HCT116 (cell line): Measurements from ENCODE around the gene PRM1. TPM values are rescaled to one million over a fixed set of nuclear protein-coding genes. Genes with fewer than 3 reads are reported as not detected.

ENCODE experiments used
- ATAC-seq: fragments of 200-7000 bp; cut with Tn5 transposase; 2 replicates; pipeline ENCODE4 v1.9.1; 2020; ENCODE audit warnings: mild to moderate bottlenecking, moderate library complexity
- BruUV-seq: library from RNA; stranded (reverse); fragments of 400-500 nt; replicated peaks from 2 replicates; lab custom pipeline; 2021; lab: Mats Ljungman, UMichigan
- CTCF ChIA-PET: fragments of 300-600 bp; sonication (Branson Sonifier 250); formaldehyde crosslinking; loops from one replicate; lab custom pipeline; 2021; ENCODE audit warnings: antibody characterized with exemption; lab: Charles Lee
- POLR2A ChIA-PET: fragments of 300-600, 350-600 bp; sonication (Branson Sonifier 250); formaldehyde crosslinking; loops from one replicate; lab custom pipeline; 2021; ENCODE audit warnings: antibody characterized with exemption; lab: Charles Lee
- RAD21 ChIA-PET, 2 experiments: fragments of 300-600 bp; sonication (Branson Sonifier 250); formaldehyde crosslinking; loops; one replicate each; lab custom pipeline; 2023; ENCODE audit warnings: low total read pairs in 2 of 2; ENCODE audit not compliant: uncharacterized antibody in 2 of 2, unreplicated experiment in 2 of 2, low non-redundant PET in 1 of 2; lab: Charles Lee
- DNase-seq: peaks from one replicate; pipeline ENCODE4 v3.0.0-alpha.2; 2010; ENCODE audit warnings: low read depth, low spot score
- H2AFZ ChIP-seq: fragments of 200-600 bp; shearing (Covaris generic), sonication (generic); 2 replicates; pipeline ENCODE4 v1.6.1; 2017; ENCODE audit warnings: low read depth, mixed run types, mixed read lengths, antibody characterized with exemption, low read length; ENCODE audit not compliant: poor library complexity, severe bottlenecking
- H3K27ac ChIP-seq: 2 replicates; pipeline ENCODE4 v1.5.1; 2012; ENCODE audit warnings: low read depth, low read length
- H3K27me3 ChIP-seq: fragments of 200-600 bp; sonication (generic); 2 replicates; pipeline ENCODE4 v1.6.1; 2016; ENCODE audit warnings: mixed run types, low read length, mixed read lengths; ENCODE audit not compliant: insufficient read depth
- H3K36me3 ChIP-seq, 2 experiments: fragments of 200-500 bp in 1 of 2; fragments of 200-600 bp in 1 of 2; sonication (Bioruptor generic) in 1 of 2; sonication (generic) in 1 of 2; 2 replicates each; pipeline versions ENCODE4 v1.5.1 to v1.6.1; 2014 to 2016; ENCODE audit warnings: low read length in 2 of 2, inconsistent platforms in 1 of 2, mixed read lengths in 1 of 2, mixed run types in 1 of 2; ENCODE audit not compliant: insufficient read depth in 2 of 2, control insufficient read depth in 1 of 2
- H3K4me1 ChIP-seq, 2 experiments: fragments of 200-600 bp in 1 of 2; sonication (generic) in 1 of 2; 2 replicates each; pipeline versions ENCODE4 v1.5.1 to v1.6.1; 2012 to 2017; ENCODE audit warnings: low read length in 2 of 2, inconsistent platforms in 1 of 2, mild to moderate bottlenecking in 1 of 2, mixed read lengths in 1 of 2, mixed run types in 1 of 2, moderate library complexity in 1 of 2; ENCODE audit not compliant: insufficient read depth in 2 of 2, control insufficient read depth in 1 of 2
- H3K4me2 ChIP-seq: fragments of 200-600 bp; sonication (generic); 2 replicates; pipeline ENCODE4 v1.6.1; 2017; ENCODE audit warnings: mixed run types, low read length, mixed read lengths
- H3K4me3 ChIP-seq, 2 experiments: fragments of 200-600 bp in 1 of 2; sonication (generic) in 1 of 2; replicated peaks in 1 of 2; 2 replicates each; pipeline ENCODE4 v1.5.1; 2011 to 2016; ENCODE audit warnings: low read length in 2 of 2, control low read depth in 1 of 2, low read depth in 1 of 2, mild to moderate bottlenecking in 1 of 2, mixed read lengths in 1 of 2, mixed run types in 1 of 2
- H3K79me2 ChIP-seq: fragments of 200-600 bp; sonication (generic); 2 replicates; pipeline ENCODE4 v1.6.1; 2017; ENCODE audit warnings: mild to moderate bottlenecking, mixed run types, low read length, moderate library complexity, mixed read lengths; ENCODE audit not compliant: insufficient read depth
- H3K9ac ChIP-seq: fragments of 200-600 bp; sonication (generic); 2 replicates; pipeline ENCODE4 v1.6.1; 2016; ENCODE audit warnings: low read length, mixed read lengths
- H3K9me2 ChIP-seq: fragments of 200-600 bp; sonication (generic), shearing (Covaris generic); 2 replicates; pipeline ENCODE4 v1.6.1; 2017; ENCODE audit warnings: mixed run types, mild to moderate bottlenecking, moderate library complexity; ENCODE audit not compliant: insufficient read depth
- H3K9me3 ChIP-seq, 2 experiments: fragments of 200-500 bp in 1 of 2; fragments of 200-600 bp in 1 of 2; sonication (Bioruptor generic) in 1 of 2; sonication (generic) in 1 of 2; 2 replicates each; pipeline ENCODE4 v1.6.1; 2014 to 2017; ENCODE audit warnings: low read length in 2 of 2, mixed read lengths in 2 of 2, inconsistent platforms in 1 of 2, low read depth in 1 of 2, mild to moderate bottlenecking in 1 of 2, mixed run types in 1 of 2, moderate library complexity in 1 of 2; ENCODE audit not compliant: control insufficient read depth in 1 of 2, insufficient read depth in 1 of 2
- H4K20me1 ChIP-seq: fragments of 200-600 bp; sonication (generic), shearing (Covaris generic); 2 replicates; pipeline ENCODE4 v1.6.1; 2017; ENCODE audit warnings: mixed run types, mild to moderate bottlenecking, moderate library complexity; ENCODE audit not compliant: insufficient read depth
- CBX3 ChIP-seq: IDR thresholded peaks from 2 replicates; pipeline ENCODE4 v1.6.1; 2012; ENCODE audit warnings: low read depth
- CEBPB ChIP-seq: IDR thresholded peaks from 2 replicates; pipeline ENCODE4 v1.6.1; 2012; ENCODE audit warnings: low read depth
- EGR1 ChIP-seq: IDR thresholded peaks from 2 replicates; pipeline ENCODE4 v1.6.1; 2012; ENCODE audit warnings: low read depth
- FOSL1 ChIP-seq: IDR thresholded peaks from 2 replicates; pipeline ENCODE4 v1.6.1; 2012; ENCODE audit warnings: low read depth
- JUND ChIP-seq: IDR thresholded peaks from 2 replicates; pipeline ENCODE4 v1.6.1; 2012
- POLR2A ChIP-seq: IDR thresholded peaks from 2 replicates; pipeline ENCODE4 v1.7.0; 2011; ENCODE audit warnings: borderline replicate concordance; ENCODE audit not compliant: insufficient read depth, insufficient read length; ENCODE audit errors: extremely low read depth
- POLR2AphosphoS5 ChIP-seq: IDR thresholded peaks from 2 replicates; pipeline ENCODE4 v1.6.1; 2011; ENCODE audit warnings: mild to moderate bottlenecking, low read depth, low read length, moderate library complexity
- RAD21 ChIP-seq: IDR thresholded peaks from 2 replicates; pipeline ENCODE4 v1.6.1; 2012; ENCODE audit warnings: low read depth, mild to moderate bottlenecking
- SIN3A ChIP-seq: IDR thresholded peaks from 2 replicates; pipeline ENCODE4 v1.6.1; 2012; ENCODE audit warnings: low read depth
- SRF ChIP-seq: IDR thresholded peaks from 2 replicates; pipeline ENCODE4 v1.6.1; 2012; ENCODE audit warnings: low read depth
- TCF7L2 ChIP-seq: IDR thresholded peaks from 2 replicates; pipeline ENCODE4 v1.7.0; 2011; ENCODE audit warnings: borderline replicate concordance, inconsistent platforms; ENCODE audit not compliant: insufficient read depth, insufficient read length; ENCODE audit errors: extremely low read depth
- YY1 ChIP-seq: IDR thresholded peaks from 2 replicates; pipeline ENCODE4 v1.6.1; 2011; ENCODE audit warnings: low read length, low read depth, moderate library complexity, mild to moderate bottlenecking; ENCODE audit not compliant: insufficient replicate concordance; ENCODE audit errors: extremely low read depth
- ZFX ChIP-seq: fragments of 450-650 bp; IDR thresholded peaks from 2 replicates; pipeline ENCODE4 v1.6.1; 2017
- intact Hi-C: fragments of 100-400 bp; cut with micrococcal nuclease; formaldehyde crosslinking; loops from 2 replicates; pipeline ENCODE4 v1.10.0; 2022
- total RNA-seq: library from RNA; stranded (reverse); gene quantifications from one replicate; pipeline ENCODE4 v1.2.1, GENCODE V29; 2021; ENCODE audit not compliant: unreplicated experiment
- TF ChIP-seq, protein P1 (sequence below): IDR thresholded peaks from 2 replicates; pipeline ENCODE4 v1.6.1; 2012; ENCODE audit warnings: low read depth
- TF ChIP-seq, protein P2 (sequence below): IDR thresholded peaks from 2 replicates; pipeline ENCODE4 v1.6.1; 2012
- TF ChIP-seq, protein P3 (sequence below): IDR thresholded peaks from 2 replicates; pipeline ENCODE4 v1.6.1; 2012

Gene PRM1
- total RNA-seq, 1 experiment from 2014 or later = not detected

DNA sequence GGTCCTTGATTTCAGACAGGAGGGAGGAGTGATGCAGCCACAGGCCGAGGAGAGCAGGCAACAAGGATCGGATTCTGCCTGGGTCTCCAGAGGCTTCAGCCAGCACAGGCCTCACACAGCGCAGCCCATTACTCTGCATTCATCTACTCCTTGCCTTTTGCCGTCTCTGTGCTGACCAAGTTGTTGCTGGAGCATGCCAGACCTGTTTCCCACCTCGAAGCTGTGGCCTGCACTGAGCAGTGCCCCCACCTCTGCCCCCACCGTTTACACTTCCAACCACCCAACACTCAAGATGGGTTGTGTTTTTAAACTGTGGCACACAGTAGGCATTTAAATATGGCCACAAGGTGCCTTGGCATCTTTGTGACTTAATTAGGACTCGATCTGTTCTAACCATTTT, 6.2 kb downstream of the PRM1 start:
- no TSS peak for BruUV-seq
- ChIA-PET RAD21 (no interaction called here), CTCF (no interaction called here), POLR2A (no interaction called here)
- no peaks in the 10 kb centered on the region for H3K4me1 ChIP-seq
- intact Hi-C loops = no loop called here
- peaks cover 1% of the 10 kb centered on the region; the same call in 1 of the 2 replicates for H3K27me3 ChIP-seq
- no peaks in the 10 kb centered on the region for H3K9me3 ChIP-seq
- no peak for DNase-seq
- TF ChIP-seq ZFX = no peak
- TF ChIP-seq TCF7L2 = no peak
- TF ChIP-seq CEBPB = no peak
- no peak for TF ChIP-seq RAD21
- no peak for TF ChIP-seq EGR1
- no peak for TF ChIP-seq POLR2AphosphoS5
- no peak for TF ChIP-seq POLR2A
- no peak for TF ChIP-seq YY1
- no peak overlapping the region for H3K9ac ChIP-seq
- no peaks in the 10 kb centered on the region for H3K79me2 ChIP-seq
- no peaks in the 10 kb centered on the region for H4K20me1 ChIP-seq
- H3K4me3 ChIP-seq = no peak overlapping the region
- no peak for ATAC-seq
- no peaks in the 10 kb centered on the region for H3K36me3 ChIP-seq
- H3K9me2 ChIP-seq = no peaks in the 10 kb centered on the region
- H2AFZ ChIP-seq = no peak overlapping the region
- H3K27ac ChIP-seq = no peak overlapping the region
- H3K4me2 ChIP-seq = no peak overlapping the region

DNA sequence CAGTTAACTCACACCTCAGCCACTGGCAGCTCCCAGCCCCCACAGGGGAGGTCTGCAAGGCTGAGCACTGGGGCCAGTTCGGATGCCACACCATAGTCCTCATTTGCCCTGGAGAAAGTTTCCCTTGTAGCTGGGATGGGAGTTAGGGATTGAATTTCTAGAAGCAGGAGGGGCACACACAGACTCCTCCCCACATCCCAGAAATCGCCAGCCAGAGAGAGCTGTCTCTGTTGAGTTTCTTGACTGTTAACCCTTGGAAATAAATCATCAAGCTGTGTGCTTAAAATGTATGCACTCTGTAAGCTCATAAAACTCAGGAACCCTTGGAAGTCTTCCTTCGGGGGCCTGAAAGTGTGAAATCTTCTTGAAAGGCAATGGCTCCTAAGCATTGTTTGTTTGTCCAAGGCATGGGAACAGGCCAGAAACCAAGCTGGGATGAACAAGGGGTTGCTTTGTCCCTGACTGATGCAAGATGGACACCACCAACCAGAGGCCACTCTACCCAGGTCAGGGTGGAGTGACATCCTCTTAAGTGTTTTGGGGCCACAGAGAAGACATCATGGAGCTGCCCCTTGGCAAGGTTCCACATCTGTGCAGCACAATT, 7.3 kb downstream of the PRM1 start:
- Histone ChIP-seq H3K79me2 (no peaks in the 10 kb centered on the region), H2AFZ (no peak overlapping the region), H3K27ac (no peak overlapping the region), H3K9me2 (no peaks in the 10 kb centered on the region), H3K27me3 (no peaks in the 10 kb centered on the region), H4K20me1 (no peaks in the 10 kb centered on the region), H3K4me3 (no peak overlapping the region), H3K4me1 (no peaks in the 10 kb centered on the region), H3K9ac (no peak overlapping the region), H3K36me3 (no peaks in the 10 kb centered on the region), H3K9me3 (no peaks in the 10 kb centered on the region), H3K4me2 (no peak overlapping the region)
- POLR2A ChIA-PET = interaction anchor here (1.4 kb wide), 1 partner anchor 18 kb away, joined by 5 read pairs; the partner anchor contains the start of gene SOCS1
- TF ChIP-seq ZFX = no peak
- TF ChIP-seq, protein P1, sequence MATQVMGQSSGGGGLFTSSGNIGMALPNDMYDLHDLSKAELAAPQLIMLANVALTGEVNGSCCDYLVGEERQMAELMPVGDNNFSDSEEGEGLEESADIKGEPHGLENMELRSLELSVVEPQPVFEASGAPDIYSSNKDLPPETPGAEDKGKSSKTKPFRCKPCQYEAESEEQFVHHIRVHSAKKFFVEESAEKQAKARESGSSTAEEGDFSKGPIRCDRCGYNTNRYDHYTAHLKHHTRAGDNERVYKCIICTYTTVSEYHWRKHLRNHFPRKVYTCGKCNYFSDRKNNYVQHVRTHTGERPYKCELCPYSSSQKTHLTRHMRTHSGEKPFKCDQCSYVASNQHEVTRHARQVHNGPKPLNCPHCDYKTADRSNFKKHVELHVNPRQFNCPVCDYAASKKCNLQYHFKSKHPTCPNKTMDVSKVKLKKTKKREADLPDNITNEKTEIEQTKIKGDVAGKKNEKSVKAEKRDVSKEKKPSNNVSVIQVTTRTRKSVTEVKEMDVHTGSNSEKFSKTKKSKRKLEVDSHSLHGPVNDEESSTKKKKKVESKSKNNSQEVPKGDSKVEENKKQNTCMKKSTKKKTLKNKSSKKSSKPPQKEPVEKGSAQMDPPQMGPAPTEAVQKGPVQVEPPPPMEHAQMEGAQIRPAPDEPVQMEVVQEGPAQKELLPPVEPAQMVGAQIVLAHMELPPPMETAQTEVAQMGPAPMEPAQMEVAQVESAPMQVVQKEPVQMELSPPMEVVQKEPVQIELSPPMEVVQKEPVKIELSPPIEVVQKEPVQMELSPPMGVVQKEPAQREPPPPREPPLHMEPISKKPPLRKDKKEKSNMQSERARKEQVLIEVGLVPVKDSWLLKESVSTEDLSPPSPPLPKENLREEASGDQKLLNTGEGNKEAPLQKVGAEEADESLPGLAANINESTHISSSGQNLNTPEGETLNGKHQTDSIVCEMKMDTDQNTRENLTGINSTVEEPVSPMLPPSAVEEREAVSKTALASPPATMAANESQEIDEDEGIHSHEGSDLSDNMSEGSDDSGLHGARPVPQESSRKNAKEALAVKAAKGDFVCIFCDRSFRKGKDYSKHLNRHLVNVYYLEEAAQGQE = no peak
- TF ChIP-seq FOSL1 = no peak
- no peak for TF ChIP-seq CBX3
- no peak for TF ChIP-seq JUND
- TF ChIP-seq RAD21 = no peak
- TF ChIP-seq CEBPB = no peak
- TF ChIP-seq, protein P2, sequence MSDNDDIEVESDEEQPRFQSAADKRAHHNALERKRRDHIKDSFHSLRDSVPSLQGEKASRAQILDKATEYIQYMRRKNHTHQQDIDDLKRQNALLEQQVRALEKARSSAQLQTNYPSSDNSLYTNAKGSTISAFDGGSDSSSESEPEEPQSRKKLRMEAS = no peak
- TF ChIP-seq SIN3A = no peak
- no peak for TF ChIP-seq POLR2A
- TF ChIP-seq, protein P3, sequence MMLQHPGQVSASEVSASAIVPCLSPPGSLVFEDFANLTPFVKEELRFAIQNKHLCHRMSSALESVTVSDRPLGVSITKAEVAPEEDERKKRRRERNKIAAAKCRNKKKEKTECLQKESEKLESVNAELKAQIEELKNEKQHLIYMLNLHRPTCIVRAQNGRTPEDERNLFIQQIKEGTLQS = no peak
- TF ChIP-seq SRF = no peak
- no TSS peak for BruUV-seq
- intact Hi-C loops = no loop called here
- DNase-seq = no peak
- ATAC-seq = no peak
- CTCF ChIA-PET = no interaction called here
- RAD21 ChIA-PET = no interaction called here
